HG03457 (cell line): ENCODE measurements around the gene CLEC4F.
"Not testable (repeated sequence)": the region's sequence is repeated elsewhere in the genome, so short reads cannot be mapped to it uniquely, and the experiment has no call there.

Experiments used
- ATAC-seq: cut with Tn5 transposase; IDR thresholded peaks from one replicate; pipeline ENCODE4 v1.9.1; 2021; ENCODE audit warnings: moderate number of reproducible peaks; ENCODE audit not compliant: unreplicated experiment

Gene CLEC4F

GRCh38 chr2:70827388-70827787 lies 7.0 kb upstream of the CLEC4F start:
- no peak for ATAC-seq

- ATAC-seq: no peak
These were observed 6.4 kb upstream of the CLEC4F start for GRCh38 chr2:70826696-70827350.

- ATAC-seq: no peak
These were observed 2.9 kb upstream of the CLEC4F start for GRCh38 chr2:70823249-70823648.

- ATAC-seq: no peak
These were observed 2.4 kb upstream of the CLEC4F start for GRCh38 chr2:70822843-70823242.

- ATAC-seq: no peak
These were observed 3.0 kb downstream of the CLEC4F start for GRCh38 chr2:70817284-70817954.

GRCh38 chr2:70816726-70817125 lies 3.7 kb downstream of the CLEC4F start:
- no peak for ATAC-seq

GRCh38 chr2:70808983-70809958 lies 11.1 kb downstream of the CLEC4F start:
- no peak for ATAC-seq

- ATAC-seq: no peak
These were observed 12.6 kb downstream of the CLEC4F start for GRCh38 chr2:70807828-70808118.

GRCh38 chr2:70807102-70807827 lies 13.1 kb downstream of the CLEC4F start:
- no peak for ATAC-seq

GRCh38 chr2:70806620-70807019 lies 13.8 kb downstream of the CLEC4F start:
- no peak for ATAC-seq

GRCh38 chr2:70806013-70806412 lies 14.4 kb downstream of the CLEC4F start:
- no peak for ATAC-seq

GRCh38 chr2:70801607-70802263 lies 18.7 kb downstream of the CLEC4F start:
- no peak for ATAC-seq

- ATAC-seq: no peak
These were observed 20.7 kb downstream of the CLEC4F start for GRCh38 chr2:70799706-70800105.

- not testable (repeated sequence) for ATAC-seq
These were observed 22.4 kb downstream of the CLEC4F start for GRCh38 chr2:70797996-70798395.

- ATAC-seq: no peak
These were observed 22.9 kb downstream of the CLEC4F start for GRCh38 chr2:70797506-70797905.

- no peak for ATAC-seq
These were observed 24.1 kb downstream of the CLEC4F start for GRCh38 chr2:70796262-70796661.

- no peak for ATAC-seq
These were observed 25.0 kb downstream of the CLEC4F start for GRCh38 chr2:70795164-70795995.

GRCh38 chr2:70793450-70793849 lies 26.9 kb downstream of the CLEC4F start:
- no peak for ATAC-seq

GRCh38 chr2:70790136-70790828 lies 30.1 kb downstream of the CLEC4F start, which contains the start of gene FIGLA:
Gene FIGLA, minus strand, starts transcription at chr2:70790643. Its CDS starts 5 bp downstream, at chr2:70790638.
- no peak for ATAC-seq
